RPMI8226 (cell line): ENCODE data around the gene TAGLN.
A peak's percentile ranks its signal among the peaks of the same experiment; 100 is the strongest.

Source experiments
- DNase-seq: peaks from one replicate; pipeline ENCODE4 v3.0.0-alpha.2; 2015

The TAGLN gene

DNA sequence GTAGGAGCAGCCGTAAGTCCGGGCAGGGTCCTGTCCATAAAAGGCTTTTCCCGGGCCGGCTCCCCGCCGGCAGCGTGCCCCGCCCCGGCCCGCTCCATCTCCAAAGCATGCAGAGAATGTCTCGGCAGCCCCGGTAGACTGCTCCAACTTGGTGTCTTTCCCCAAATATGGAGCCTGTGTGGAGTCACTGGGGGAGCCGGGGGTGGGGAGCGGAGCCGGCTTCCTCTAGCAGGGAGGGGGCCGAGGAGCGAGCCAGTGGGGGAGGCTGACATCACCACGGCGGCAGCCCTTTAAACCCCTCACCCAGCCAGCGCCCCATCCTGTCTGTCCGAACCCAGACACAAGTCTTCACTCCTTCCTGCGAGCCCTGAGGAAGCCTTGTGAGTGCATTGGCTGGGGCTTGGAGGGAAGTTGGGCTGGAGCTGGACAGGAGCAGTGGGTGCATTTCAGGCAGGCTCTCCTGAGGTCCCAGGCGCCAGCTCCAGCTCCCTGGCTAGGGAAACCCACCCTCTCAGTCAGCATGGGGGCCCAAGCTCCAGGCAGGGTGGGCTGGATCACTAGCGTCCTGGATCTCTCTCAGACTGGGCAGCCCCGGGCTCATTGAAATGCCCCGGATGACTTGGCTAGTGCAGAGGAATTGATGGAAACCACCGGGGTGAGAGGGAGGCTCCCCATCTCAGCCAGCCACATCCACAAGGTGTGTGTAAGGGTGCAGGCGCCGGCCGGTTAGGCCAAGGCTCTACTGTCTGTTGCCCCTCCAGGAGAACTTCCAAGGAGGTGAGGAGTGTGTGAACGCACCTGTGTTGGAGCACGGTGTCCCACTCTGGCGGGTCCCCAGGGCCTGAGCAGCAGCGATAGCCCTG lies at the start of gene TAGLN:
TAGLN (plus strand) TSS at position 318 of the 863 bp plus-strand sequence. CDS start 3,644 bp downstream, outside the sequence.
- DNase-seq, result no peak

GRCh38 chr11:117152066-117152465 lies 47.1 kb upstream of the TAGLN start:
- no peak for DNase-seq

DNA sequence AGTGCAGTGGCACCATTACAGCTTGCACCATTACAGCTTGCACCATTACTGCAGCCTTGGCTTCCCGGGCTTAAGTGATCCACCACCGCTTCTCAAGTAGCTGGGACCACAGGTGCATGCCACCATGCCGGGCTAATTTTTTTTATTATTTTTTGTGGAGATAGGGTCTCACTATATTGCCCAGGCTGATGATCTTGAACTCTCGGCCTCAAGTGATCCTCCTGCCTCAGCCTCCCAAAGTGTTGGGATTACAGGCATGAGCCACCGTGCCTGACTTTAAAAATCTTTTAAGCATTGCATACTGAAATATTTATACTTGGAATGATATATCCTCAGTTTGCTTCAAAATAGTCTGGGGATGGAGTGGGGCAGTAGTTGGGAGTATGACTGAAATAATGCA lies 44.7 kb upstream of the TAGLN start:
- DNase-seq, result no peak

GRCh38 chr11:117157507-117157906 lies 41.7 kb upstream of the TAGLN start:
- no peak for DNase-seq

GRCh38 chr11:117159892-117160291 lies 39.3 kb upstream of the TAGLN start:
- DNase-seq, result no peak

DNA sequence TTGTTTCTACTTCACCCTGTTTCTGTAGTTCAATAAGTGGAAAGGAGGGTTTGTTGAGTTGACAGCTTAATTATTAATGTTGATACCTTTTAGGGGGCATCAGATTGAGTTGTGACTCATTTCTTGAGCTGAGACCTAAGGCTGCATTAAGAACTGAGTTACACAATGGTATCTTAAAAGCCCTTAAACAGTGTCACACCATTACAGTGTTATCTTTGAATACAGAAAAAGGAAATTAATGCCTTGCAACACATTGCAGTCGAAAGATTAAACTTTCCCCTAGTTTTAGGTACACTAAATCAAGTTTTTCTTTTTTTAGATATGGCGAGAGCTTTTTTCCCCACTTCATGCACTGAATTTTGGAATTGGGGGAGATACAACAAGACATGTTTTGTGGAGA lies 38.3 kb upstream of the TAGLN start:
- no peak for DNase-seq

GRCh38 chr11:117166491-117166890 lies 32.7 kb upstream of the TAGLN start:
- DNase-seq, result no peak

- DNase-seq, result no peak
These were observed 29.4 kb upstream of the TAGLN start for GRCh38 chr11:117169736-117170135.

DNA sequence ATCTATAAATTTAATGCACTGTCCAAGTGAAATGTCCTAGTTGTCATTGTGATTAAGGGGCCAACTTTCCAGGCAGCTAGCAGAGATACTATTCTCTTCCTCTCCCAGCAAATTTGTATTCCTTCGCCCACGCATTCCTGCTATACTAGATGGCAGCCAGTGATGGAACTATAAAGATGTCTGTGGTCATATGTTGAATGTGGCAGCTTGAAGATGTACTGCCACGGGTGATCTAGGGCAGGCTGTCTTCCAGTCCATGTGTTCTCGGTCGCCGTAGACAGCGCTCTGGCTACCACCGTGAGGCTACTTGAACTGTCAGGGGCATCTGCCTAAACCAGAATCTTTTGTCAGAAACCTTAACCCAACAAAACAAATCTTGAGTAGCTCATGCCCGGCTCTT lies 29.0 kb upstream of the TAGLN start:
- no peak for DNase-seq

DNA sequence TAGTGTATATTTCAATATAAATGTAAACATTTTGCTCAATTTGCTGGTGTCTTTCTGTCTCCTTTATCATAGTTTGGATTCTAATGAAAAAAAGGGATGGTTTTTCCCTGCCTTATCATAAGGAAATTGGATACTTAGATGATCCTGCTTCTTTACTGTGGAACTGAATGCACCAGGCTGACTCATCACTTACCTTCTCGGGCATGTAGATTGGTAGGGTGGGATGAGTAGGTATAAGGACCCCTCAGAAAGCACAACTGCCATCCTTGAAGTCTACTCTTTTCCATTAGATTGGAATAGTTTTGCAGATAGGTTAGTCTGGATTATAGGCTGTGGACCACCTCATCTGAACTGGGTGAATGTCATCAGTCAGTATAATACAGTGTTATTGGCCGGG lies 28.2 kb upstream of the TAGLN start:
- no peak for DNase-seq

- DNase-seq, result no peak
These were observed 27.6 kb upstream of the TAGLN start for GRCh38 chr11:117171404-117172061.

- DNase-seq, result no peak
These were observed 26.3 kb upstream of the TAGLN start for GRCh38 chr11:117172724-117173421.

GRCh38 chr11:117175104-117175503 lies 24.1 kb upstream of the TAGLN start:
- DNase-seq, result no peak

GRCh38 chr11:117175781-117176180 lies 23.4 kb upstream of the TAGLN start:
- DNase-seq, result no peak

DNA sequence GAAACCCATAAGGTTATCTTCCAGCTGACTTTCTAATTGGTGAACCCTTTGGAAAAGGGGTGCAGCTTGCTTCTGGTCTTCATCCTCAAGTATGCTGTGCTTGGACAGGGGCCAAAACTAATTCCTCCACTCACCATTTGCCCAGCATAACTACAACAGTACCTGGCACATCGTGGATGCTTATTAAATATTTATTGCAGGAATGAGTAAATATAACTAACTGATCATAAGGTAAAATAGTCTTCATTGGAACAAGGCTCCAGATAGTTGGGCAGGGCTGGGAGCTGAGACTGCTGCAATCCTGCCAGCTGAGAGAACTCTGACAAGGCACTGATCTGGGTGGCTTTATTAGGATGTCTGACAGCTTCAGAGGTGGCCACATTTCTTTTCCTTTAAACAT lies 23.0 kb upstream of the TAGLN start:
- no peak for DNase-seq

GRCh38 chr11:117177534-117178209 lies 21.5 kb upstream of the TAGLN start:
- DNase-seq, result no peak

GRCh38 chr11:117178210-117179034 lies 20.7 kb upstream of the TAGLN start, which contains the start of gene SIDT2:
Gene SIDT2, plus strand, starts transcription at chr11:117178743. Its CDS starts 521 bp downstream, at chr11:117179264.
- DNase-seq, result peak; percentile 96

DNA sequence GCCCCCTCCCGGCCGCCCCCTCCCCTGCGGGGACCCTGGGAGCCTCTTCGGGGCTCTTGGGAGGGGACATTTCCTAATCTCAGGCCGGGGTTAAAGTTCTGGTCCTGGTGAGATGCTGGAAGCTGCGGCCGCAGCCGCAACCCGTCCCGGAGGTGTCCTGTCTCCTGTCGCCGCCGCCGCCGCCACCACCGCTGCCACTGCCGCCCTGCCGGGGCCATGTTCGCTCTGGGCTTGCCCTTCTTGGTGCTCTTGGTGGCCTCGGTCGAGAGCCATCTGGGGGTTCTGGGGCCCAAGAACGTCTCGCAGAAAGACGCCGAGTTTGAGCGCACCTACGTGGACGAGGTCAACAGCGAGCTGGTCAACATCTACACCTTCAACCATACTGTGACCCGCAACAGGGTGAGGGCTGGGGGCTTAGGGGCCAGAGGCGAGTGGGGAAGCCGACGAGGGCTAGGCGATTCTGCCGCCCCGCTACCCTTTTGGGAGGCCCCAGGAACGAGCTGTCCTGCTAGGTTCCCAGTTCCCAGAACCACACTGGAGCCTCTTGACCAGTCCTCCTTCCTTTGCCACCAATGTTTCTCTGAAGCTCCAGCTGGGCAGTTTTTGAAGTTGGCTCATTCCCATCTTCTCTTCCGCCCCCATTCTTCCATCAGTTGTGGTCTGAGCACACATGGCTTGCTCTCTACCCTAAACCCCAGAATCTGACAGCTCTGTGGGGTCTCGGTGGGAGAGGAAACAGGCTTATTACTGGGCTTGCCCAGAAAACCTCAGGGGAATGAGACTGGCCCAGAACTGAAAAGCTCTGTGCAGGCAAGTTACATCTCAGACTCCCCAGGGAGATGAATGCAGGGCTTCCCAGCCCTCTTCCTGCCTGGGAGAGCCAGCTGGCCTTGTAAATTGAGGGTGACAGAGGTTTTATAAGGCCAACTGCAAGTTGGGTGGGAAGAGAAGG lies 19.8 kb upstream of the TAGLN start:
- peak; percentile 55 for DNase-seq

DNA sequence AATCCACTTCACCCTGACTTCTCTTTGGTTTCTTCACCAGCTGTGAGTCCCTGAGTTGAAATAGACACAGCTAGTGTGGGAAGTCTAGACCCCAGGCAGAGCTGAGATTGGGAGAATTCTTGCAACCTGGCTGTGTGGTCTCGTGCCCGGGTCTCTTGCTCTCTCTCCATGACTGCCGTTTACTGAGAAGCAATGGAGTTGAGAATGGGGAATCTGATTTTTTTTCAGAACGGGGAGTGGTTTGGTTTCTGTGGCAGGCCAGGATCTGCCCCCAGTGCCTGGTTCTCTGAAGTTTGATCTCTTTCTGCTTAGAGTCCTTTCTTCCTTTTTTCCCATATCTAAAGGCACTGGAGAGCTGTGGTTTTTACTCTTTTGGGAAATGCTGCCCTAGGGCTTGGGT lies 19.1 kb upstream of the TAGLN start:
- no peak for DNase-seq

DNA sequence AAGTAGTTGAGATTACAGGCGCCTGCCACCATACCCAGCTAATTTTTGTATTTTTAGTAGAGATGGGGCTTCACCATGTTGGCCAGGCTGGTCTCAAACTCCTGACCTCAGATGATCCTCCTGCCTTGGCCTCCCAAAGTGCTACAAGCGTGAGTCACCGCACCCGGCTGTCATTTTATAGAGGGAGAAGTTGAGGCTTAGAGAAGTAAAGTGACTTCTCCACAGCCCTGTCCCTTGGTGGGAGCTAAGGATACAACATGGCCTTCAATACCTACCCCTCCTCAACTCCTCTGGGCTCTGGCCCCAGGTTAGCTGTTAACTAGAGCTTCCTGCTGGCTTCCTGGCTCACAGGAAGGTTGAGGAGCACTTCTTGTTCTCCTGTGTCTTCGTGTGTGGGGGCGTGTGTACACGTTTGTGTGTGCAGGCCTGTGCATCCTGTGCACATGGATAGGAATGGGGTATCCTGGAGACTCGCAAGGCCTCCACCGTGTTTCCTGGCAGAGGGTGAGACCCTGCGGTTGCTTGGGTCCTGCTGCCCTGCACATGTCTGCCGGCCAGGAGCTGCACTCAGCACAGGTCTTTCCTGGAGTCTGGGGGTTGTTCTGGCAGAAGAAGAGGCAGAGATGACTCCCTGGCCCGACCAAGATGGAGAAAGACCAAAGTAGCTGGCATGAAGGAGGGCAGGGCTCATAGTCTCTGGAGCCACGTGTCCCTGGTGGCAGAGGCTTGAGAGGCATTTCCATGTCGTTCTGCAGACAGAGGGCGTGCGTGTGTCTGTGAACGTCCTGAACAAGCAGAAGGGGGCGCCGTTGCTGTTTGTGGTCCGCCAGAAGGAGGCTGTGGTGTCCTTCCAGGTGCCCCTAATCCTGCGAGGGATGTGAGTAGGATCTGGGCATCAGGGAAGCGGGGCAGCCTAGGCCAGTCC lies 18.2 kb upstream of the TAGLN start:
- DNase-seq, result peak; percentile 83
